HG03064 (cell line): Measurements from ENCODE around the gene EMC1.
A peak's percentile ranks its signal among the peaks of the same experiment; 100 is the strongest.
"Not testable (repeated sequence)": the region's sequence is repeated elsewhere in the genome, so short reads cannot be mapped to it uniquely, and the experiment has no call there.

Source experiments
- ATAC-seq: cut with Tn5 transposase; IDR thresholded peaks from one replicate; pipeline ENCODE4 v1.9.1; 2021; ENCODE audit warnings: low read depth; ENCODE audit not compliant: unreplicated experiment

The EMC1 gene

DNA sequence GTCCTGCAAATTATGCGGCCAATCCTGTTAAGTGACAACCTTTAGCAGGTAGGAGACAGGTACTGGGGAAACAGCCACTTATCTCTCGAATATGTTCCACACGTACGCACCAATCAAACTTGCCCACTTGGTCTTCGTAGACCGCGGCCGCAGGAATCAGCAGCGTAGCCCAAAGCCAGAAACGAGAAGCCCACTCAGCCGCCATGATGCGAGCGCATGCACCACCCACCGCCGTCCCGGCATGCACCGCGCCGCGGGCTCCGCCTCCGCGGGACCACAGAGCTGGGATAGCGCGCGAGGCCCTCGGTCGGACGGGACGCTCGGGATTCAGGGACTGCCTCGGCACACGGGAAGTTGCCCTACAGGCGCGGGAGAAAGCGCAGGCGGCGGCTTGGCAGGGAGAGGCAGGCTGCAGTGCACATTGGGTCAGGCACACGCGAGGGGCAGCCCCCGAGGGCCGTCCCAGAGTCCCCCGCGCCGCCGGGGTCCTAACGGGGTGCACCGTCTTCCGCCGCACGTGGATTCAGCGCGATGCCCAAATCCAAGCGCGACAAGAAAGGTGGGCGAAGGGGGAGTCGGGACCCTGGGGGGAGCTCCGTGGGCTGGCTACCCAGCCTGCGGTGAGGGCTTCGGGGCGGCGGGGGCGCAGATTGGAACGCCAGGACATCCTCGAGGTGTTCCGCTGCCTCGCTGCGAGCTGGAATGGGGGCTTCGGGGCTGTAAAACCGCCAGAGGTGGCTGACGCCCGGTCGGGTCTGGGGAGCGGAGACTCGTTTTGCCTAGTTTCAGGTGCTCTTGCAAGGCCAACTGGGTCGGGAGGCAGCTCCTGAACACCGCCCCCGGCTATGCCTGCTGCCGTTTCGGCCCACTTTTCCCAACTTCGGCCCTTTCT, at the start of gene EMC1, which contains the start of gene MRTO4:
Gene EMC1, minus strand, starts transcription at position 220 of the 892 bp plus-strand sequence. Its CDS starts 15 bp downstream, at position 205.
Gene MRTO4, plus strand, starts transcription at position 501 of the 892 bp plus-strand sequence. Its CDS starts 31 bp downstream, at position 532.
- peak; percentile 85 for ATAC-seq

DNA sequence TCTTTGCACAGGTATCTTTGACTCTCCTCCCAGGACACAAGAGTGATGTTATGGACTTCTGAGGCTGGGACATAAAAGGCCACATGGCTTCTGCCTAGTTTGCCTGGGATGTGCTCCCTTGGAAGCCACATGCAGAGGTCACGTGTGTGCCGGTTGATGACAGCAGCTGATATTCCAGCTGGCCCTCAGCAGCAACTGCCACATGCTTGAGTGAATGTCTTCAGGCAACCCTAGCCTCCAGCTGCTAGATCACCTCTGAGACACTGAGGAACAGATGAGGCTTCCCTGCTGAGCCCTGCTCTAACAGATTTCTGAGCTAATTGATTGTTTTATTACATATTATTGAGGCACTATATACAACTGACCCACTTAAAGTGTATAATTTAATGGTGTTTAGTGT, 48.9 kb upstream of the EMC1 start:
- no peak for ATAC-seq

DNA sequence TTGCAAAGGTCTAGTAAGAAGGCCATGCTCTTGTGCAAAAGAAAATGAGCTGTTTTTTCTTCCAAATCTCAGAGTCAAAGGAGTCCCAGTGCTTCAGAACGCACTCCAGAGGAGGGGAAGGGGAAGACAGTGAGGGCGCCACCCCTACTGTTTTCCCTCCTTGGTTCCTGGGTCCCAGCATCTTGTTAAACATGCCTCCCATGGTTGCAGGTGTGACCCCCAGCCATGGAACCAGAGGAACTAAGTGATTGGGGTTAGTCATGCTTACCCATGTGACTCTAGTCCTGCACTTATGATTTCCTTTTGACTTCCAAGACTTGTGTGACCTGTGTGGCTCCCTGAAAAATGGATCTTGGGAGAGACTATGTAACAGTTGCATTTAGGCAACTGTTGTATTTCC, 43.3 kb upstream of the EMC1 start:
- no peak for ATAC-seq

DNA sequence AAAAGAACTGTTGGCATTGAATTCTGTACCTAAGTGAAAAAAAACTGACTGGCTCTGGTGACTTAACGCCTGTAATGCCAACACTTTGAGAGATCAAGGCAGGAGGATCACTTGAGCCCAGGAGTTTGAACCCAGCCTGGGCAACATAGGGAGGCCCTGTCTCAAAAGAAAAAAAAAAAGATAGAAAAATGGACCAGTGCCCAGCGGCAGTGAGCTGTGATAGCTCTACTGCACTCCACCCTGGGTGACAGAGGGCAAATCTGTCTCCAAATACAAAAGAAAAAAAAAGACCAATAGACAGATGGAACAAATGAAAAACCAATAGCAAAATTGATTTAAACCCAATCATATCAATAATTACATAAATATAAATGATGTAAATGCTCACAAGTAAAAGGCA, 37.9 kb upstream of the EMC1 start:
- ATAC-seq: no peak

DNA sequence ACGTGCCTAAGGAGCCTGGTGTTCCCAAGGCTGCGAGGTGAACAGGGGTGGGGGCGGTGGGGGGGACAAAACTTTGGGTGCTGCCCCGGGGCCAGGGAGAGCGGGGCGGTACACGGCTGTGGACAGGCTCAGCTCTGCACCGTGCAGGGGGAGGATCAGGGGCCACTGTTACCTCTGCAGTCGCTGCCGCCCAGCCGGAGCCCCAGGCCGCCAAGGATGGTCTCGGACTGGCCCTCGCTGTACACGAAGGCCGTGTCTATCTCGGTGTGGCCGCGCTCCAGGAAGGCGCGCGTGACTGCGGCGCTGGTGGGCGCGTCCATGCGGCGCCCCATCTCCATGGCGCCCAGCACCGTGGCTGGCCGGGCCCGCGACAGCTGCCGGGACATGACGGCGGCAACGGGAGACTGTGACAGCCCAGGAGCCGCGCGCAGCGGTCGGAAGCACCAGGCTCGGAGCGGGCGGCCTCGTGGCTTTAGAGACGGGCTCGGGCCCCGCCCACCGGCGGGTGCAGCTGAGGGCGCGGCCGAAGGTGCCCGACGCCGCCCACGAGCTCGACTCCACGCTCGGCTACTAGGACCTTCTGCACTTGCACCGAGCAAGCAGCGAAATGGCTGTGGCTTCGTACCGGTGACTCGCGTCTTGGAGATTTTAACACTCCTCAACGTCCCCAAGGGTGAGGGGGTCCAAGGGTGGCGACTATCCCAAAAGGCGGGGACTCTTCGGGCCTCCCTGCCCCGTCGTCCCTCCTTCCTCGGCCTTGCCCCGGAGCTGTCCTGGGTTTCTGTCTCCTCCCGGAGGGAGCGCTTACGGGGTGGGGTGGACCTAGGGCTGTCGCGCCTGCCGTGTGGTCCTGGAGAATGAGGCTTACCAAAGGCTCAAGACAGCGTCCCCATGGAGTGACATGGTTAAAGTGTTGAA, 37.3 kb upstream of the EMC1 start, which contains the start of gene AKR7A3:
Gene AKR7A3, minus strand, starts transcription at position 447 of the 918 bp plus-strand sequence. Its CDS starts 61 bp downstream, at position 386.
- ATAC-seq: not testable (repeated sequence)

DNA sequence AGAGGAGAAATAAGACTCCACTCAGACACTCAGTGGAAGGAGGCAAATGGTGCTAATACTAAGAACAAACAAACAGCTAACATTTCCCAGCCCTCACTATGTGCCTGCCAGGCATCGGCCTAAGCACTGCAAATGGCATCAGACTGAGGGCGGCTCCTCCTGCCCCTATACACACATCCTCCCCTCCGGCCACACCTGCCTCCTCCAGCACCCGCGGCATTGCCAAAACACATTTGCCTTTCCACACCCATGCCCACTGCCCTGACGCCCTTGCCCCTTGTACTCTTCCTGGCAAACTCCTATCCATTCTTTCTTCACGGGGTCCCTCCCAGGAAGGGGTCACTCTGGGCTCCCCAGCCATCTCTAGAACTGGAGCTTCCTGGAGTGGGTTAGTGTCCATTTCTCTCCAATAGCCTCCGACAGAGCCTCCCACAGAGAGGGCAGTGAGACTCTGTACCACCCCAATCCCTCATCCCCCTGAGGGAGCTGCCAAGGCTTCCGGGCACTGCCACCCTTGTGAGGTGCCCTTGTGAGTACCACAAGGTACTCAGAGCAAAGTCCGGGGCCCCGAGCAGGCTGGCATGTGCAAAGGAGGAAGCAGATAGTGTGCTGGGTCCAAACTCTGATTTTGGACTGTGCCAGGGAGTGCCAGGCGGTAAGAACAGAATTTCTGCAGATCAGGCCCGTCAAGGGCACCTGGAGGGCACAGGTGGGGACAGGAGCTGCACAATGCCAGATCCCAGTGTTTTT, 36.3 kb upstream of the EMC1 start:
- no peak for ATAC-seq

DNA sequence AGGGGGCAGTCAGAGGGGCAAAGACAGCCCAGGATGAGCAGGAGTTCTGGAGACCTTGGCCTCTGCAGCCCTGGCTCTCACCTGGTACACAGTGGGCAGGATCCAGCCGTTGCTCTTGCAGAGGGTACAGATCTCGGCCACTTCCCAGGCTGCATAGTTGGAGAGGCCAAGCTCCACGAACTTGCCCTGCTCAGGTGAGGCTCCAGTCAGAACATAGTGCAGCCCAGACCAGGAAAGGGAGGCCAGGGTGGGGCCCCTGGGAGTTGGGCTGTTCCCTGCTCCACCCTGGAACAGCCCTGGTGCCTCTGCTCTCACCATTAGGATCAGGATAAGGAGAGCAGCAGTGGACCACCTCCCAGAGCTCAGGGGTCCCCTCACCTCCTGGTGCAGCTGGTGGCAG, 34.5 kb upstream of the EMC1 start:
- ATAC-seq: not testable (repeated sequence)

DNA sequence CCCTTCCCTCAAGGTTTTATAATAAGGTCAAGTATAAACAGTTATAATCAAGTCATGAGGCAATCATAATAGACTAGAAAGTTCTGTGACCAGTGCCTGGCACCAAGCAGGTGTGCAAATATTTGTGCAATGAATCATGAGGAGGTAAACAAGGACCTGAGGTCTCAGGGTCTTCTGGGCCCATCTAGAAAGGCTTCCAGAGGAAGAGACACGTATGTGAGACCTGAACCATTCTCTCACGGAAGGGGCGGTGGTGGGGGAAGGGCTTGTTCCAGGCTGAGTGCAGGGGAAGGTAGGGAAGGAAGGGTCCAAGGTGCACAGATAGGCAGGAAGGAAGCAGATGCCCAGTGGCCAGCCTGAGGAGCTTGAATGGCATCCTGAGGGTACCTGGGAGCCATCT, 34.0 kb upstream of the EMC1 start:
- not testable (repeated sequence) for ATAC-seq

DNA sequence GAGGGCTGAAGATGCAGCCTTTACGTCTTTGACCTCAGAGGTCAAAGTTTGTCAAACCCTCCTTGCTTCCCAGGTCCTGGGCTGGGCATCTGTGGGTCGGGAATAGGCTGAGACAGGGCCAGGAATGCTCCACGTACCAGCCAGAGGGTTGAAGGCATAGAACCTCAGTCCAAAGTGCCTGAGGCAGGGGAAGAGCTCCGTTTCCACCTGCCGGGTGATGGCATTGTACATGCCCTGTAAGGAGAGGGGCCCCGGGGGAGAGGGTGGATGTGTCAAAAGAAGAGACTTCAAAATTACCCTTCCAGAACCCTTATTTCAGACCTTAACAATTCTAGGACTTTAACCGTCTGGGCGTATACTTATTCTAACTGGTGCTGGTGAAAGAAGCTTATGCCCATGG, 33.6 kb upstream of the EMC1 start:
- ATAC-seq: no peak

DNA sequence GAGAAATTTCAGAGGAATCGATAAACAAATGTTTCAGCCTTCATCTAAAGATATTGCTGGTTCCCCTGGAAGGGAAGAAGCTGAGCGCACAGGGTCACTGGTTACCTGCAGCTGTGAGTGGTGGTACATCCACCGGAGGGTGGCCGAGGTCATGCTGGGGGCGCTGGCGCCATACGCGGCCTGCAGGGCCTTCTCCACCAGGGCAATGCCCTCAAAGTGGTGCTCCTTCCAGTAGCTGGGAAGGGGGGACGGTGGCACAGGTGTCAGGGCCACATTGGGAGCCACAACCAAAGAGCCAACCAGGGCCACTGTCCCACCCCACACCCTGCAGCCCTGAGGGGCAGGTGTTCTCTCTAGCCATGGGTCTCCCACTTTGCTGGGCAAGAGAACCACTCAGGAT, 32.6 kb upstream of the EMC1 start:
- ATAC-seq: no peak

DNA sequence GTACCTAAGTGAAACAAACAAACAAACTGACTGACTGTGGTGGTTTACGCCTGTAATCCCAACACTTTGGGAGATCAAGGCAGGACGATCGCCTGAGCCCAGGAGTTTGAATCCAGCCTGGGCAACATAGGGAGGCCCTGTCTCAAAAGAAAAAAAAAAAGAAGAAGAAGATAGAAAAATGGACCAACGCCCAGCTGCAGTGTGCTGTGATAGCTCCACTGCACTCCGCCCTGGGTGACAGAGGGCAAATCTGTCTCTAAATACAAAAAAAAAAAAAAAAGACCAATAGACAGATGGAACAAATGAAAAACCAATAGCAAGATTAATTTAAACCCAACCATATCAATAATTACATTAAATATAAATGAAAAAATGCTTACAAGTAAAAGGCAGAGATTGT, 23.3 kb upstream of the EMC1 start:
- no peak for ATAC-seq

DNA sequence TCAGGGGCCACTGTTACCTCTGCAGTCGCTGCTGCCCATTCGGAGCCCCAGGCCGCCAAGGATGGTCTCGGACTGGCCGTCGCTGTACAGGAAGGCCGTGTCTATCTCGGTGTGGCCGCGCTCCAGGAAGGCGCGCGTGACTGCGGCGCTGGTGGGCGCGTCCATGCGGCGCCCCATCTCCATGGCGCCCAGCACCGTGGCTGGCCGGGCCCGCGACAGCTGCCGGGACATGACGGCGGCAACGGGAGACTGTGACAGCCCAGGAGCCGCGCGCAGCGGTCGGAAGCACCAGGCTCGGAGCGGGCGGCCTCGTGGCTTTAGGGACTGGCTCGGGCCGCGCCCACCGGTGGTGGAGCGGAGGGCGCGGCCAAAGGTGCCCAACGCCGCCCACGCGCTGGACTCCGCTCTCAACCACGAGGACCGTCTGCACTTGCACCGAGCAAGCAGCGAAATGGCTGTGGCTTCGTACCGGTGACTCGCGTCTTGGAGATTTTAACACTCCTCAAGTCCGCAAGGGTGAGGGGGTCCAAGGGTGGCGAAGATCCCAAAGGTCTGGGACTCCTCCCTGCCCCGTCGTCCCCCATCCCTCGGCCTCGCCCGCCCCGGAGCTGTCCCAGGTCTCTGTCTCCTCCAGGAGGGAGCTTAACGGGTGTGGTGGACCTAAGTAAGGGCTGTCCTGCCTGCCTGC, 22.7 kb upstream of the EMC1 start:
- not testable (repeated sequence) for ATAC-seq

DNA sequence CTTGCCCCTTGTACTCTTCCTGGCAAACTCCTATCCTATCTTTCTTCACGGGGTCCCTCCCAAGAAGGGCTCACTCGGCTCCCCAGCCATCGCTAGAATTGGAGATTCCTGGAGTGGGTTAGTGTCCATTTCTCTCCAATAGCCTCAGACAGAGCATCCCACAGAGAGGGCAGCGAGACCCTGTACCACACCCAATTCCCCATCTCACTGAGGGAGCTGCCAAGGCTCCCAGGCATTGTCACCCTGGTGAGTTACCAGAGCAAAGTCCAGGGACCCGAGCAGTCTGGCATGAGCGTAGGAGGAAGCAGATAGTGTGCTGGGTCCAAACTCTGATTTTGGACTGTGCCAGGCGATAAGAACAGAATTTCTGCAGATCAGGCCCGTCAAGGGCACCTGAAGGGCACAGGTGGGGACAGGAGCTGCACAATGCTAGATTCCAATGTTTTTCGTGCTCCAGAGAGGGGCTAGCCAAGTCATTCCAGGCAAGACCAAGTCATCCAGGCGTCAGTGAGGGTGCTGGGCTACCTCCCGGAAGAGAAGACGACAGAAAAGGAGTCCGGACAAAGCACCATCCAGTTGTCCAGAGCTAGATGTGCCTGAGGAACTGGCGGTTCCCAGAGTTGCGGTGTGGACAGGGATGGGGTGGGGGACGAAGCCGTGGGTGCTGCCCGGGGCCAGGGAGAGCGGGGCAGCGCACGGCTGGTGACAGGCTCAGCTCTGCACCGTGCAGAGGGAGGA, 22.0 kb upstream of the EMC1 start:
- ATAC-seq: no peak

DNA sequence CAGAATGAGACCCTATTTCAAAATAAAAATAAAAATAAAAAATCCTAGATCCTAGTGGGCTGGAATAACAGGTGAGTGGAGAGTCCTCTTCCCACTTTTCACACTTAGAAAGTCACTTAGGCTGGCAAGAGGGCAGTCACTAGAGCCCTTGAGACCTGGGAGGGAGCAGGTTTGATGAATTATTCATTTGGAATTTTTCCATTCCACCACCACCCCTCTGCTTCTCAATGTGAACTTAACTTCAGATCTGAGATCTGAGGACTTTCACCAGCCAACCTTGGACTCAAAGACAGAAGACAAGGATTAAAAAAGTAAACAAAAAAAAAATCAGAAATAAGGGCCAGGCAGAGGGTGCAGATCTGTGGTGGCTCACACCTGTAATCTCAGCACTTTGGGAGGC, 20.7 kb upstream of the EMC1 start:
- ATAC-seq: no peak

DNA sequence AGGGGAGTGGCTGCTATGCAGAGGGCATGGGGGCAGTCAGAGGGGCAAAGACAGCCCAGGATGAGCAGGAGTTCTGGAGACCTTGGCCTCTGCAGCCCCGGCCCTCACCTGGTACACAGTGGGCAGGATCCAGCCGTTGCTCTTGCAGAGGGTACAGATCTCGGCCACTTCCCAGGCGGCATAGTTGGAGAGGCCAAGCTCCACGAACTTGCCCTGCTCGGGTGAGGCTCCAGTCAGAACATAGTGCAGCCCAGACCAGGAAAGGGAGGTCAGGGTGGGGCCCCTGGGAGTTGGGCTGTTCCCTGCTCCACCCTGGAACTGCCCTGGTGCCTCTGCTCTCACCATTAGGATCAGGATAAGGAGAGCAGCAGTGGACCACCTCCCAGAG, 19.0 kb upstream of the EMC1 start:
- not testable (repeated sequence) for ATAC-seq

DNA sequence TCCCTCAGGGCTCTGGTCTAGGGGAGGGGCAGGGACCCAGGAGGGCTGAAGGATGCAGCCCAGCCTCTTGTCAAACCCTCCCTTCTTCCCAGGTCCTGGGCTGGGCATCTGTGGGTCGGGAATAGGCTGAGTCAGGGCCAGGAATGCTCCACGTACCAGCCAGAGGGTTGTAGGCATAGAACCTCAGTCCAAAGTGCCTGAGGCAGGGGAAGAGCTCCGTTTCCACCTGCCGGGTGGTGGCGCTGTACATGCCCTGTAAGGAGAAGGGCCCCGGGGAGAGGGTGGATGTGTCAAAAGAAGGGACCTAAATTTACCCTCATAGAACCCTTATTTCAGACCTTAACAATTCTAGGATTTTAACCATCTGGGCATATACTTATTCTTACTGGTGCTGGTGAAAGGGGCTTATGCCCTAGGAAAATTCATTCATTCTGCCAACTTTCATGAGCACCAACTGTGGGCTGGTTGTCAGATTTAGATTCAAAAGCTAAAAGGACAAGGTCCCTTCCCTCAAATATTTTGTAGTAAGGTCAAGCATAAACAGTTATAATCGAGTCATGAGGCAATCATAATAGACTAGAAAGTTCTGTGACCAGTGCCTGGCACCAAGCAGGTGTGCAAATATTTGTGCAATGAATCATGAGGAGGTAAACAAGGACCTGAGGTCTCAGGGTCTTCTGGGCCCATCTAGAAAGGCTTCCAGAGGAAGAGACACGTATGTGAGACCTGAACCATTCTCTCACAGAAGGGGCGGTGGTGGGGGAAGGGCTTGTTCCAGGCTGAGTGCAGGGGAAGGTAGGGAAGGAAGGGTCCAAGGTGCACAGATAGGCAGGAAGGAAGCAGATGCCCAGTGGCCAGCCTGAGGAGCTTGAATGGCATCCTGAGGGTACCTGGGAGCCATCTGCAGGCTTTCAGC, 18.4 kb upstream of the EMC1 start:
- not testable (repeated sequence) for ATAC-seq

DNA sequence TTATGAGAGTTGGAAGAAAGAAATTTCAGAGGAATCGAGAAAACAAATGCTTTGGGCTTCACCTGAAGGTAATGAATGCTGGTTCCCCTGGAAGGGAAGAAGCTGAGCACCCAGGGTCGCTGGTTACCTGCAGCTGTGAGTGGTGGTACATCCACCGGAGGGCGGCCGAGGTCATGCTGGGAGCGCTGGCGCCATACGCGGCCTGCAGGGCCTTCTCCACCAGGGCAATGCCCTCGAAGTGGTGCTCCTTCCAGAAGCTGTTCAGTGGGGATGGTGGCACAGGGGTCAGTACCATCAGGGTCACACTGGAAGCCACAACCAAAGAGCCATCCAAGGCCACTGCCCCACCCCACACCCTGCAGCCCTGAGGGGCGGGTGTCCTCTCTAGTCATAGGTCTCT, 17.1 kb upstream of the EMC1 start:
- ATAC-seq: no peak

DNA sequence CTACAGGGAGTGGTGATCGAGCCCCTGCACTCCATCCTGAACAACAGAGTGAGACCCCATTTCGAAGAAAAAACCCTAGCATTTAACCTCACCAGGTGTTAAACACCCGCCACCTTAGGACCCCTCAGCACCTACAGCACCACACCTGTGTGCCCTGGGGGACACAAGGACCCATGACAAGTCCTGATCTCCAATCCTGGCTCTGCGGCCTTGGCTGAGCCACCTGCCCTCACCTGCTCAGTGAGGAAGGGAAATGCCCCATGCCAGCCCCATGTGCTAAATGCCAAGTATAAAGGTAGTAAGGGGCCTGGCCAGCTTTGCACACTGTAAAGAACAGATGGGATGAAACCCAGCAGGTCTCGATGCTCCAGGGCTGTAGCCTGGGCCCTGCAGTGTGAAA, 11.4 kb upstream of the EMC1 start:
- no peak for ATAC-seq
